ENCODE measurements around the gene MBD3L3.
"Not testable (repeated sequence)": the region's sequence is repeated elsewhere in the genome, so short reads cannot be mapped to it uniquely, and the experiment has no call there.

Gene MBD3L3

GRCh38 chr19:7021331-7021730 lies 37.1 kb downstream of the MBD3L3 start, which contains the start of gene MBD3L2B:
MBD3L2B (minus strand) TSS chr19:7021431; CDS start chr19:7021397, 34 bp downstream.
- not testable (repeated sequence) for FAIRE-seq; DNase-seq (ENCODE audit: insufficient read length, low spot score)

GRCh38 chr19:7018828-7019227 lies 39.6 kb downstream of the MBD3L3 start:
- FAIRE-seq, result no peak
- DNase-seq (ENCODE audit: insufficient read length, low spot score), result no peak
- no peak for TF ChIP-seq POLR2A (IDR thresholded peaks at IDR 0.05; ENCODE audit: low read depth, low read length)

DNA sequence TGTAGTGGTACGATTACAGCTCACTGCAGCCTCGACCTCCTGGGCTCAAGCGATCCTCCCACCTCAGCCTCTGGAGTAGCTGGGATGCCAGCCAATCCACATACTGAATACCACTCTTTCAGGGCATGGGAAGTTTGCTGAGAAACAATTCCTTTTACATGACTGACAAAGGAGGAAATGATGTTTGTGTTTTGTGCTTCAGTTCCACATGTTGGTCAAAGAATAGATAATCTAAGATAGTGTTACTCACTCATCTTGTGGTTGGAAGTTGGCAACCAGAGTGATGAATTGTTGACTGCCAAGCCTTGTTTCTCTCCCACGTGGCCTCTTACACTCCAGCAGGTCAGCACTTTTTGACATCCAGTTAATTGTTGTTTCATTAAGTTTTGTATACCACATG lies 44.8 kb downstream of the MBD3L3 start:
- TF ChIP-seq POLR2A (IDR thresholded peaks at IDR 0.05; ENCODE audit: low read depth, low read length), result no peak
- DNase-seq (ENCODE audit: insufficient read length, low spot score) (no peak), FAIRE-seq (no peak)

- TF ChIP-seq POLR2A (IDR thresholded peaks at IDR 0.05; ENCODE audit: low read depth, low read length), result no peak
- DNase-seq (ENCODE audit: insufficient read length, low spot score) (no peak), FAIRE-seq (no peak)
Observed at GRCh38 chr19:7010722-7011593, 47.5 kb downstream of the MBD3L3 start.

DNA sequence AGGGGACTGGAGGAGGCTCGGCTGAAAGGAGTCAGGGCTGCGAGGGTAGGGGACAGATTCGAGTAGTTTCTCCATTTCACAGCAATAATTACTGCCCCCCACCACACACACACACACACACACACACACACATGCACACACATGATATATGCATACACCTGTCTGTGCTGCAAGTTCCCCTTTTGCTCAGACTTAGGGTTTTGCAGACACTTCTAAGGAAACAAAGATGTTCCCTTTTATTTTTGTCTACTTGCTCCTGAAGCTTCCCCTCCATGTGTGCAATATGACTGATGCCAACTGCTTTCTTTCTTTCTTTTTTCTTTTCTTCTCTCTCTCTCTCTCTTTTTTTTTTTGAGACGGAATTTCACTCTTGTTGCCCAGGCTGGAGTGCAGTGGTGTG lies 50.6 kb downstream of the MBD3L3 start:
- no peak for TF ChIP-seq POLR2A (IDR thresholded peaks at IDR 0.05; ENCODE audit: low read depth, low read length)
- FAIRE-seq (no peak), DNase-seq (ENCODE audit: insufficient read length, low spot score) (no peak)
